ENCODE results near the gene SPTLC3.

DNA sequence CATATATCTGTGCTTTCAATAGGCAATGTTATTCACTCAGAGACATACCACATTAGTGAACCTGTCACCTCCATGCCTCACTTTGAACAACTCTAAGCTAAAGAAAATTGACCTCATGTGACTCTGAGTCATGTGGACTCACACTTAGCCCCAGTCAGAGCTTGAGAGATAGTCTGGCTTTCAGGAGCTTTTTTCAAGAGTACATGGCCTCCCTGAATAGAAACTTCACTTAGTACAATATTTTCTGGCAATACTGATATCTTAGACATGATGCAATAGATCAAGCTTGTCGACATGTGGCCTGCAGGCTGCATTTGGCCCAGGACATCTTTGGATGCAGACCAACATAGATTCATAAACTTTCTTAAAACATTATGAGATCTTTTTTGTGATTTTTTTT is 8.5 kb downstream of the SPTLC3 start:
- TF ChIP-seq PHB2 (IDR thresholded peaks at IDR 0.05; ENCODE audit: partially characterized antibody) (no peak), ELF1 (CRISPR knock-in tag; IDR thresholded peaks at IDR 0.05) (no peak), POLR2A (IDR thresholded peaks at IDR 0.05; ENCODE audit: insufficient read depth in 1 of 2, low read depth in 2 of 2, low read length in 2 of 2) (no peak), RAD21 (CRISPR knock-in tag; IDR thresholded peaks at IDR 0.05) (no peak), CC2D1A (CRISPR knock-in tag; IDR thresholded peaks at IDR 0.05) (no peak), SIN3A (IDR thresholded peaks at IDR 0.05; ENCODE audit: borderline replicate concordance, low read depth, low read length) (no peak), HDAC6 (IDR thresholded peaks at IDR 0.05; ENCODE audit: low read depth, low read length) (no peak), ERF (CRISPR knock-in tag; IDR thresholded peaks at IDR 0.05) (no peak), KLF11 (CRISPR knock-in tag; IDR thresholded peaks at IDR 0.05) (no peak)
- TF ChIP-seq, protein P1, sequence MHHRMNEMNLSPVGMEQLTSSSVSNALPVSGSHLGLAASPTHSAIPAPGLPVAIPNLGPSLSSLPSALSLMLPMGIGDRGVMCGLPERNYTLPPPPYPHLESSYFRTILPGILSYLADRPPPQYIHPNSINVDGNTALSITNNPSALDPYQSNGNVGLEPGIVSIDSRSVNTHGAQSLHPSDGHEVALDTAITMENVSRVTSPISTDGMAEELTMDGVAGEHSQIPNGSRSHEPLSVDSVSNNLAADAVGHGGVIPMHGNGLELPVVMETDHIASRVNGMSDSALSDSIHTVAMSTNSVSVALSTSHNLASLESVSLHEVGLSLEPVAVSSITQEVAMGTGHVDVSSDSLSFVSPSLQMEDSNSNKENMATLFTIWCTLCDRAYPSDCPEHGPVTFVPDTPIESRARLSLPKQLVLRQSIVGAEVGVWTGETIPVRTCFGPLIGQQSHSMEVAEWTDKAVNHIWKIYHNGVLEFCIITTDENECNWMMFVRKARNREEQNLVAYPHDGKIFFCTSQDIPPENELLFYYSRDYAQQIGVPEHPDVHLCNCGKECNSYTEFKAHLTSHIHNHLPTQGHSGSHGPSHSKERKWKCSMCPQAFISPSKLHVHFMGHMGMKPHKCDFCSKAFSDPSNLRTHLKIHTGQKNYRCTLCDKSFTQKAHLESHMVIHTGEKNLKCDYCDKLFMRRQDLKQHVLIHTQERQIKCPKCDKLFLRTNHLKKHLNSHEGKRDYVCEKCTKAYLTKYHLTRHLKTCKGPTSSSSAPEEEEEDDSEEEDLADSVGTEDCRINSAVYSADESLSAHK (CRISPR knock-in tag; IDR thresholded peaks at IDR 0.05; ENCODE audit: borderline replicate concordance): no peak
- TF ChIP-seq, protein P2, sequence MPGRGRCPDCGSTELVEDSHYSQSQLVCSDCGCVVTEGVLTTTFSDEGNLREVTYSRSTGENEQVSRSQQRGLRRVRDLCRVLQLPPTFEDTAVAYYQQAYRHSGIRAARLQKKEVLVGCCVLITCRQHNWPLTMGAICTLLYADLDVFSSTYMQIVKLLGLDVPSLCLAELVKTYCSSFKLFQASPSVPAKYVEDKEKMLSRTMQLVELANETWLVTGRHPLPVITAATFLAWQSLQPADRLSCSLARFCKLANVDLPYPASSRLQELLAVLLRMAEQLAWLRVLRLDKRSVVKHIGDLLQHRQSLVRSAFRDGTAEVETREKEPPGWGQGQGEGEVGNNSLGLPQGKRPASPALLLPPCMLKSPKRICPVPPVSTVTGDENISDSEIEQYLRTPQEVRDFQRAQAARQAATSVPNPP (CRISPR knock-in tag; IDR thresholded peaks at IDR 0.05): no peak
